ENCODE results near the gene HASPIN. TPM values are rescaled to one million over a fixed set of nuclear protein-coding genes. Genes with fewer than 3 reads are reported as not detected.

Gene HASPIN
- total and polyA plus RNA-seq, 12 donors: 0.12 to 1.5 (median 0.25) TPM; not detected in 1

GRCh38 chr17:3682033-3682432 is 41.7 kb upstream of the HASPIN start:
- intact Hi-C loops (cut with DNase I): loop anchor here in 1 of 10 donors (5.0 kb wide), 1 partner anchor 55 kb away; no protein-coding TSS in a partner anchor
- no peak for TF ChIP-seq CTCF (IDR thresholded peaks at IDR 0.05)
- peaks cover 0 to 25% (median 18%) of the 10 kb centered on the region in 7 donors for H3K27me3 ChIP-seq
- DNase-seq (no peak), ATAC-seq (no peak)
- 88 to 89% methylated on average over 12 of the region's 12 CpGs for WGBS, 2 donors
- H3K36me3 ChIP-seq: peaks cover 0 to 8% (median 0%) of the 10 kb centered on the region in 9 donors
- peaks cover 0 to 11% (median 0%) of the 10 kb centered on the region in 9 donors for H3K4me1 ChIP-seq
- no peaks in the 10 kb centered on the region for H3K9me3 ChIP-seq
- H3K27ac ChIP-seq: no peak overlapping the region
- no peak overlapping the region for H3K4me3 ChIP-seq

GRCh38 chr17:3683054-3683511 is 40.6 kb upstream of the HASPIN start:
- no peaks in the 10 kb centered on the region for H3K9me3 ChIP-seq
- peaks cover 0 to 27% (median 18%) of the 10 kb centered on the region in 7 donors for H3K27me3 ChIP-seq
- ATAC-seq: peak; percentile 55 to 78 (median 70)
- peaks cover 0 to 11% (median 0%) of the 10 kb centered on the region in 9 donors for H3K4me1 ChIP-seq
- no peak for DNase-seq
- H3K4me3 ChIP-seq: no peak overlapping the region
- H3K27ac ChIP-seq: no peak overlapping the region
- intact Hi-C loops (cut with DNase I): loop anchor here in 1 of 10 donors (5.0 kb wide), 1 partner anchor 54 kb away; no protein-coding TSS in a partner anchor
- H3K36me3 ChIP-seq: peaks cover 0 to 8% (median 0%) of the 10 kb centered on the region in 9 donors
- TF ChIP-seq CTCF (IDR thresholded peaks at IDR 0.05): peak; percentile 73 to 96 (median 85)
- 33 to 34% methylated on average over 10 of the region's 10 CpGs for WGBS, 2 donors

GRCh38 chr17:3685174-3685573 is 38.5 kb upstream of the HASPIN start:
- no peak overlapping the region for H3K4me3 ChIP-seq
- H3K27ac ChIP-seq: no peak overlapping the region
- H3K27me3 ChIP-seq: peaks cover 0 to 36% (median 19%) of the 10 kb centered on the region in 7 donors
- peaks cover 0 to 3% (median 0%) of the 10 kb centered on the region in 9 donors for H3K36me3 ChIP-seq
- DNase-seq (no peak), ATAC-seq (no peak)
- WGBS, 2 donors: 35 to 44% methylated on average over 11 to 12 of the region's 13 CpGs
- TF ChIP-seq CTCF (IDR thresholded peaks at IDR 0.05): no peak
- H3K4me1 ChIP-seq: peaks cover 0 to 7% (median 0%) of the 10 kb centered on the region in 9 donors
- no peaks in the 10 kb centered on the region for H3K9me3 ChIP-seq
- intact Hi-C loops (cut with DNase I): no loop called here

- Histone ChIP-seq H3K27ac (no peak overlapping the region), H3K4me3 (no peak overlapping the region), H3K9me3 (no peaks in the 10 kb centered on the region), H3K36me3 (peaks cover 0 to 8% (median 0%) of the 10 kb centered on the region in 9 donors), H3K27me3 (peaks cover 0 to 39% (median 23%) of the 10 kb centered on the region in 7 donors), H3K4me1 (peaks cover 0 to 3% (median 0%) of the 10 kb centered on the region in 9 donors)
- 43 to 46% methylated on average over 19 of the region's 19 CpGs for WGBS, 2 donors
- intact Hi-C loops (cut with DNase I): no loop called here
- DNase-seq (no peak), ATAC-seq (no peak)
- no peak for TF ChIP-seq CTCF (IDR thresholded peaks at IDR 0.05)
Measured at GRCh38 chr17:3688027-3688553, 35.6 kb upstream of the HASPIN start.
